Keratinocyte (primary cell): ENCODE measurements around the gene MICOS13.

Experiments used
- EZH2 ChIP-seq: IDR thresholded peaks from one replicate; pipeline ENCODE4 v1.6.1; 2012; ENCODE audit warnings: inconsistent platforms, mild to moderate bottlenecking, low read length, moderate library complexity
- TF ChIP-seq, protein P1 (sequence below), 3 experiments: IDR thresholded peaks in 1 of 3; conservative IDR thresholded peaks in 1 of 3; optimal IDR thresholded peaks in 1 of 3; 2 replicates in 2 of 3; 3 replicates in 1 of 3; pipeline versions ENCODE3 to v1.5.1; 2011; ENCODE audit warnings: low read length in 3 of 3, mild to moderate bottlenecking in 3 of 3, moderate library complexity in 2 of 3, control low read depth in 1 of 3, inconsistent platforms in 1 of 3; ENCODE audit not compliant: insufficient read depth in 2 of 3; ENCODE audit errors: extremely low read depth in 1 of 3

DNA sequence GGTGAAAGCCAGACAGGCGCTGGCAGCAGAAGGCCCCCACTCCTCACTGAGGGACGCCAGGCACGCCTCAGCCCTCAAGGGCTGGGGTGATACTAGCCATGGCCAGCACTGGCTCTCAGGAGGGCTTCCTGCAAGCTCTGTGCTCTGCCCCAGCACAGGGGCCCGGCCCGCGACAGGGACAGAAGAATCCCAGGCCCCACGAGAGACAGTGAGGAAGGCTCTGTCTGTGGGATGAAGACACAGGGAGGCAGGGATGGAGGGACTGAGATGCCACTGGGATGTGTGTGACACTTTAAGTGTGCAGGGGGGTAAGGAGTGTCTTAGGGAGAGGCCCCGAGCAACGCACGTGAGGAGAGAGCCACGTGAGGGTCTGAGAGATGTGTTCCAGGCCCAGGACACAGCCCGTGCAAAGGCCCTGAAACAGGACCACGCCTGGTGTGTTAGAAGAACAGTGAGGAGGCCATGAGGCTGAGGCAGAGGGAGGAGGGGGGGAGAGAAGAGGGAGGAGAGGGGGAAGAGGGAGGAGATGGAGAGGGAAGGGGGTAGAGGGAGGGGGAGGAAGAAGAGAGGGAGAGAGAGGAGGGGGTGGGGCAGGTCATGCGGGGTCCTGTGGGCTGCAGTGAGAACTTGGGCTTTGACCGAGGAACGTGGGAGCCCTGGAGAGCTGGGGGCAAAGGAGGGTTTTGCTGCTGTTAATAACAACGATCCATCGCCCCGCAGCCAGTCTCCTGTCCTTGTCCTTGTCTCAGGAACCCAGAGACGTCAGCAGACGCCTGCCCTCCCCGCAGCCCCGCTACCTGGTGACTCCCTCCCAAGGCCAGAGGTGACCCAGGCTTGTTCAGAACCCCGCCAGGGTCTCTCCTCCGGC lies 16.9 kb upstream of the MICOS13 start:
- TF ChIP-seq, protein P1, sequence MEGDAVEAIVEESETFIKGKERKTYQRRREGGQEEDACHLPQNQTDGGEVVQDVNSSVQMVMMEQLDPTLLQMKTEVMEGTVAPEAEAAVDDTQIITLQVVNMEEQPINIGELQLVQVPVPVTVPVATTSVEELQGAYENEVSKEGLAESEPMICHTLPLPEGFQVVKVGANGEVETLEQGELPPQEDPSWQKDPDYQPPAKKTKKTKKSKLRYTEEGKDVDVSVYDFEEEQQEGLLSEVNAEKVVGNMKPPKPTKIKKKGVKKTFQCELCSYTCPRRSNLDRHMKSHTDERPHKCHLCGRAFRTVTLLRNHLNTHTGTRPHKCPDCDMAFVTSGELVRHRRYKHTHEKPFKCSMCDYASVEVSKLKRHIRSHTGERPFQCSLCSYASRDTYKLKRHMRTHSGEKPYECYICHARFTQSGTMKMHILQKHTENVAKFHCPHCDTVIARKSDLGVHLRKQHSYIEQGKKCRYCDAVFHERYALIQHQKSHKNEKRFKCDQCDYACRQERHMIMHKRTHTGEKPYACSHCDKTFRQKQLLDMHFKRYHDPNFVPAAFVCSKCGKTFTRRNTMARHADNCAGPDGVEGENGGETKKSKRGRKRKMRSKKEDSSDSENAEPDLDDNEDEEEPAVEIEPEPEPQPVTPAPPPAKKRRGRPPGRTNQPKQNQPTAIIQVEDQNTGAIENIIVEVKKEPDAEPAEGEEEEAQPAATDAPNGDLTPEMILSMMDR (optimal IDR thresholded peaks at IDR 0.05 in 1 of 3, IDR thresholded peaks at IDR 0.05 in 1 of 3, conservative IDR thresholded peaks at IDR 0.05 in 1 of 3; ENCODE audit: extremely low read depth in 1 of 3, insufficient read depth in 2 of 3, low read length in 3 of 3) = no peak
- no peak for TF ChIP-seq EZH2
